Aorta (tissue), 5 donors: ENCODE results near the gene CD34. TPM values are rescaled to one million over a fixed set of nuclear protein-coding genes. Genes with fewer than 3 reads are reported as not detected.

Experiments used
- ATAC-seq: fragments of 200-7000 bp; cut with Tn5 transposase; one replicate; pipeline ENCODE4 v1.9.1; 2022; ENCODE audit warnings: moderate library complexity; ENCODE audit not compliant: low FRiP score
- DNase-seq, 2 donors: peaks; one replicate each; pipeline ENCODE4 v3.0.0-alpha.2; 2020
- H3K27ac ChIP-seq, 2 donors: one replicate each; pipeline ENCODE4 v1.5.1; 2013; ENCODE audit warnings: low read length in 2 of 2, mild to moderate bottlenecking in 2 of 2, moderate library complexity in 2 of 2, control low read depth in 1 of 2, inconsistent platforms in 1 of 2, low read depth in 1 of 2
- H3K27me3 ChIP-seq, 2 donors: one replicate each; pipeline ENCODE4 v1.6.1; 2013; ENCODE audit warnings: control low read depth in 1 of 2, low read length in 1 of 2, mild to moderate bottlenecking in 1 of 2, moderate library complexity in 1 of 2; ENCODE audit not compliant: insufficient read depth in 2 of 2, control insufficient read depth in 1 of 2
- H3K36me3 ChIP-seq, 2 donors: one replicate each; pipeline ENCODE4 v1.6.1; 2013; ENCODE audit warnings: control low read depth in 1 of 2, low read length in 1 of 2, mild to moderate bottlenecking in 1 of 2; ENCODE audit not compliant: insufficient read depth in 2 of 2, control insufficient read depth in 1 of 2
- H3K4me1 ChIP-seq, 2 donors: one replicate each; pipeline ENCODE4 v1.6.1; 2013; ENCODE audit warnings: low read length in 2 of 2, control low read depth in 1 of 2, mild to moderate bottlenecking in 1 of 2, moderate library complexity in 1 of 2; ENCODE audit not compliant: insufficient read depth in 2 of 2, control insufficient read depth in 1 of 2
- H3K4me3 ChIP-seq, 2 donors: one replicate each; pipeline ENCODE4 v1.5.1; 2013; ENCODE audit warnings: low read length in 2 of 2, control low read depth in 1 of 2, mild to moderate bottlenecking in 1 of 2
- H3K9me3 ChIP-seq: one replicate; pipeline ENCODE4 v1.6.1; 2013; ENCODE audit warnings: mild to moderate bottlenecking, low read length; ENCODE audit not compliant: control insufficient read depth
- WGBS, 2 donors: extraction: QIAGEN DNeasy Blood & Tissue Kit; methylation state at CpG; one replicate each; pipeline ENCODE4 v1.1.7; 2013; 5-methylcytosine and 5-hydroxymethylcytosine counted together
- intact Hi-C, 2 donors: fragments of 100-400 bp; cut with DNase I; formaldehyde crosslinking; loops; one replicate each; pipeline versions ENCODE4 v1.14.2 to v1.15.0; 2022
- polyA plus RNA-seq, 2 donors: library from polyadenylated mRNA; stranded (reverse); fragments of 200-250 nt; gene quantifications; one replicate each; pipeline ENCODE4 v1.2.3, GENCODE V29; 2013
- total RNA-seq, 2 donors: library from RNA; stranded (reverse); fragmentation: NEBNext Ultra II Directional; extraction: Animal tissue kit (Norgen Biotek cat#: 25700); gene quantifications; one replicate each; pipeline ENCODE4 v1.2.1, GENCODE V29; 2021
- donor health status: healthy with polysubstance abuse.
- donor health status: Bipolar disorder and iron deficiency.
- donor health status: DM: no; HTN: no; CAD: no.
- donor health status: DM: no; HTN: no; CAD: no.
- donor health status: DM: yes; HTN: yes; CAD: no.

CD34 gene
- total and polyA plus RNA-seq, 4 donors = 10.5 to 195 (median 39.0) TPM

GRCh38 chr1:207862241-207862787 is 48.6 kb downstream of the CD34 start:
- intact Hi-C loops = no loop called here

GRCh38 chr1:207861442-207862177 is 49.3 kb downstream of the CD34 start:
- H3K4me1 ChIP-seq = peaks cover 0 to 12% of the 10 kb centered on the region in 2 donors
- no peaks in the 10 kb centered on the region for H3K9me3 ChIP-seq
- intact Hi-C loops = no loop called here
- WGBS, 2 donors = 61 to 69% methylated on average over 9 of the region's 9 CpGs
- H3K27me3 ChIP-seq = no peaks in the 10 kb centered on the region
- DNase-seq (no peak), ATAC-seq (no peak)
- H3K36me3 ChIP-seq = peaks cover 4 to 5% of the 10 kb centered on the region in 2 donors
- peak overlapping the region in 1 of 2 donors; percentile 71 for H3K27ac ChIP-seq
- H3K4me3 ChIP-seq = no peak overlapping the region

More at GRCh38 chr1:207862241-207862787, 48.6 kb downstream of the CD34 start:
- H3K27me3 ChIP-seq = no peaks in the 10 kb centered on the region
- no peaks in the 10 kb centered on the region for H3K9me3 ChIP-seq
- H3K36me3 ChIP-seq = peaks cover 4 to 5% of the 10 kb centered on the region in 2 donors
- WGBS, 2 donors = 63 to 74% methylated on average over 2 of the region's 2 CpGs
- peaks cover 0 to 11% of the 10 kb centered on the region in 2 donors for H3K4me1 ChIP-seq
- H3K4me3 ChIP-seq = no peak overlapping the region
- H3K27ac ChIP-seq = peak overlapping the region in 1 of 2 donors; percentile 71
- DNase-seq (no peak), ATAC-seq (no peak)

DNA sequence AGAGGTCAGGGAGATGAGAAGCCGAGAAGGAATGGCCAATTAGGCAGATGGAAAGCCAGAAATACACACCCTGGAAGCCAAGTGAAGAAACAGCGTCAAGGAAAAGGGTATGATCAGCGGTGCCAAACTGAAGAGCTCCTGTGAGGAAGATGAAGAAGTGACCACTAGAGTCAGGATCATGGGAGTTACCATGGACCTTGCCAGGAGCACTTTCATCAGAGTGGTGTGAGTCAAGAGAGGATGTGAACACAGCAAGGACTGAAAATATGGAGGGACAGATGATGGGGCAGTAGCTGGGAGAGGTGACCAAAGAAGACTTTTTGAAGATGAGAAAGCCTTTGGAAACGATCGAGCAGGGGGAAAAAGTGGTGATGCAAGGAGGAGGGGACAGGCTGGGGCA is 50.4 kb downstream of the CD34 start:
- no peak overlapping the region for H3K4me3 ChIP-seq
- WGBS, 2 donors = 92 to 93% methylated on average over 5 of the region's 5 CpGs
- intact Hi-C loops = no loop called here
- H3K4me1 ChIP-seq = peaks cover 3 to 12% of the 10 kb centered on the region in 2 donors
- H3K9me3 ChIP-seq = no peaks in the 10 kb centered on the region
- peaks cover 4 to 5% of the 10 kb centered on the region in 2 donors for H3K36me3 ChIP-seq
- no peak overlapping the region for H3K27ac ChIP-seq
- DNase-seq (no peak), ATAC-seq (no peak)
- H3K27me3 ChIP-seq = no peaks in the 10 kb centered on the region

GRCh38 chr1:207858806-207859205 is 52.1 kb downstream of the CD34 start:
- Histone ChIP-seq H3K36me3 (peaks cover 4 to 5% of the 10 kb centered on the region in 2 donors), H3K9me3 (no peaks in the 10 kb centered on the region), H3K27me3 (no peaks in the 10 kb centered on the region), H3K4me1 (peaks cover 3 to 12% of the 10 kb centered on the region in 2 donors), H3K4me3 (no peak overlapping the region), H3K27ac (no peak overlapping the region)
- no peak for DNase-seq
- intact Hi-C loops = no loop called here
- no peak for ATAC-seq
- 66 to 71% methylated on average over 4 of the region's 4 CpGs for WGBS, 2 donors

DNA sequence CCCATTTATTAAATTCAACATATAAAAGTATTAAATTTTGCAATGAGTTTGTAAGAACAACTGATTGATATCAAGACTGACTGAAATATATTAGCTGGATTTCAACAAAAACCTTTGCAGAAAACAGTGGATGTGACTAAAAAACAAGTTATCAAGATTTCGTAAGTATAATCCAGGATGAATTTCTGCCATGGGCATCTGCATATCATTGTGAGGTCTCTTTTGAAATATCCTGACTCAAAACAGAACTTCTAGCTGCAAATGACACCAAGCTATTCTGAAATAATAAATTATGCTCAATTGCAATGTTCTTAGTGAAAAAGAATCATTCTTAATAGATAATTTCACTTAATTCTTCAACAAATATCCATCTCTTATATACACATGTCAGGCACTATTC is 52.6 kb downstream of the CD34 start:
- intact Hi-C loops = no loop called here
- Histone ChIP-seq H3K27ac (no peak overlapping the region), H3K27me3 (no peaks in the 10 kb centered on the region), H3K4me1 (peaks cover 3 to 12% of the 10 kb centered on the region in 2 donors), H3K9me3 (no peaks in the 10 kb centered on the region), H3K36me3 (peaks cover 4 to 5% of the 10 kb centered on the region in 2 donors), H3K4me3 (no peak overlapping the region)
- DNase-seq (no peak), ATAC-seq (no peak)
- WGBS, 2 donors = 82 to 83% methylated on average over 1 of the region's 1 CpG

GRCh38 chr1:207857447-207857846 is 53.5 kb downstream of the CD34 start:
- ATAC-seq = no peak
- Histone ChIP-seq H3K27ac (no peak overlapping the region), H3K4me1 (peaks cover 3 to 14% of the 10 kb centered on the region in 2 donors), H3K36me3 (peaks cover 4 to 5% of the 10 kb centered on the region in 2 donors), H3K27me3 (no peaks in the 10 kb centered on the region), H3K4me3 (no peak overlapping the region), H3K9me3 (no peaks in the 10 kb centered on the region)
- no peak for DNase-seq
- 94 to 96% methylated on average over 7 of the region's 7 CpGs for WGBS, 2 donors
- intact Hi-C loops = no loop called here

- Histone ChIP-seq H3K4me3 (no peak overlapping the region), H3K4me1 (peaks cover 3 to 15% of the 10 kb centered on the region in 2 donors), H3K27ac (no peak overlapping the region), H3K27me3 (no peaks in the 10 kb centered on the region), H3K9me3 (no peaks in the 10 kb centered on the region), H3K36me3 (peaks cover 3 to 4% of the 10 kb centered on the region in 2 donors)
- DNase-seq (no peak), ATAC-seq (no peak)
- WGBS, 2 donors = 44 to 90% methylated on average over 1 of the region's 1 CpG
- intact Hi-C loops = no loop called here
These were observed 54.5 kb downstream of the CD34 start for GRCh38 chr1:207856276-207857023.

GRCh38 chr1:207854001-207854400 is 56.9 kb downstream of the CD34 start:
- Histone ChIP-seq H3K36me3 (peaks cover 0 to 3% of the 10 kb centered on the region in 2 donors), H3K27me3 (no peaks in the 10 kb centered on the region), H3K9me3 (no peaks in the 10 kb centered on the region), H3K4me1 (peaks cover 7 to 12% of the 10 kb centered on the region in 2 donors), H3K27ac (no peak overlapping the region), H3K4me3 (no peak overlapping the region)
- no peak for ATAC-seq
- 91 to 97% methylated on average over 2 of the region's 2 CpGs for WGBS, 2 donors
- no peak for DNase-seq
- intact Hi-C loops = no loop called here
